ENCODE data around the gene TRABD. TPM values are rescaled to one million over a fixed set of nuclear protein-coding genes. Genes with fewer than 3 reads are reported as not detected.

TRABD gene
- total RNA-seq, 4 donors from 2014 or later = 26.6 to 51.9 (median 31.5) TPM

DNA sequence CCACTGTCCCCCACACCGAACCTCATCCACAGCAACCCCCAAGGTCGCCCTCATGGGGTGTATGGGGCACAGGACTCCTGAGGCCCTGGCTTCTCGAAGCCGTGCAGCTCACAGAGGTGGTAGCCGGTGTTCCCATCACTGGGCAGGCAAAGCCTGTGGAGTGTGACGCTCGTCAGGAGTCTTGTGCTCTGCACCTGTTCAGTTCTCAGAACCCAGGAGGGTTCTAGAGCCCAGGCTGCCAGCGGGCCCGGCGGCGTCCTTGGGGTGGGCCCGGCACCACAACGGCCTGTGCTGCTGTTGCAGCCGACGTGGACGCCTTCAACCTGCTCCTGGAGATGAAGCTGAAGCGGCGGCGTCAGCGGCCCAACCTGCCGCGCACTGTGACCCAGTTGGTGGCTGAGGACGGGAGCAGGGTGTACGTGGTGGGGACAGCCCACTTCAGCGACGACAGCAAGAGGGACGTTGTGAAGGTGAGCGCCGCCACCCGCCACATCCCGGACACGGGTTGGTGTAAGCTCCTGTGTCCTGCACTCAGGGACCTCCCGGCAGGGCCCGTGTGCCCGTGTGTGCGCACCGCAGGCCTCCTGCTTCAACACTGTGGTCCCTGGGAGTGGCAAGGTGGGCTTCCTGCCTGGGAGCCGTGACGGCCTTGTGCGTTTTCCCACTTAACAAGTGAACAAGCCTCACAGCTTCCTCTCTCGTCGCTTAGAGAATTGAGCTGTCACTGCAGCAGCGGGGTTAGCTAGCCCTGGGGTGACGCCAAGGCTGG is 8.5 kb downstream of the TRABD start:
- no peak for DNase-seq
- peaks cover 20 to 24% of the 10 kb centered on the region in 2 donors for H3K4me1 ChIP-seq
- no peak overlapping the region for H3K4me3 ChIP-seq (replicated peaks in 1 of 3)
- peaks cover 24% of the 10 kb centered on the region in 2 donors for H3K36me3 ChIP-seq
- 97 to 99% methylated on average over 7 to 27 of the region's 44 CpGs for WGBS, 2 donors
- no peak overlapping the region for H3K27ac ChIP-seq
- H3K9me3 ChIP-seq = no peaks in the 10 kb centered on the region
- intact Hi-C loops (cut with DNase I) = no loop called here
- no peaks in the 10 kb centered on the region for H3K27me3 ChIP-seq
- TF ChIP-seq, protein P1, sequence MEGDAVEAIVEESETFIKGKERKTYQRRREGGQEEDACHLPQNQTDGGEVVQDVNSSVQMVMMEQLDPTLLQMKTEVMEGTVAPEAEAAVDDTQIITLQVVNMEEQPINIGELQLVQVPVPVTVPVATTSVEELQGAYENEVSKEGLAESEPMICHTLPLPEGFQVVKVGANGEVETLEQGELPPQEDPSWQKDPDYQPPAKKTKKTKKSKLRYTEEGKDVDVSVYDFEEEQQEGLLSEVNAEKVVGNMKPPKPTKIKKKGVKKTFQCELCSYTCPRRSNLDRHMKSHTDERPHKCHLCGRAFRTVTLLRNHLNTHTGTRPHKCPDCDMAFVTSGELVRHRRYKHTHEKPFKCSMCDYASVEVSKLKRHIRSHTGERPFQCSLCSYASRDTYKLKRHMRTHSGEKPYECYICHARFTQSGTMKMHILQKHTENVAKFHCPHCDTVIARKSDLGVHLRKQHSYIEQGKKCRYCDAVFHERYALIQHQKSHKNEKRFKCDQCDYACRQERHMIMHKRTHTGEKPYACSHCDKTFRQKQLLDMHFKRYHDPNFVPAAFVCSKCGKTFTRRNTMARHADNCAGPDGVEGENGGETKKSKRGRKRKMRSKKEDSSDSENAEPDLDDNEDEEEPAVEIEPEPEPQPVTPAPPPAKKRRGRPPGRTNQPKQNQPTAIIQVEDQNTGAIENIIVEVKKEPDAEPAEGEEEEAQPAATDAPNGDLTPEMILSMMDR (IDR thresholded peaks at IDR 0.05) = no peak
- TF ChIP-seq POLR2A (IDR thresholded peaks at IDR 0.05) = no peak

DNA sequence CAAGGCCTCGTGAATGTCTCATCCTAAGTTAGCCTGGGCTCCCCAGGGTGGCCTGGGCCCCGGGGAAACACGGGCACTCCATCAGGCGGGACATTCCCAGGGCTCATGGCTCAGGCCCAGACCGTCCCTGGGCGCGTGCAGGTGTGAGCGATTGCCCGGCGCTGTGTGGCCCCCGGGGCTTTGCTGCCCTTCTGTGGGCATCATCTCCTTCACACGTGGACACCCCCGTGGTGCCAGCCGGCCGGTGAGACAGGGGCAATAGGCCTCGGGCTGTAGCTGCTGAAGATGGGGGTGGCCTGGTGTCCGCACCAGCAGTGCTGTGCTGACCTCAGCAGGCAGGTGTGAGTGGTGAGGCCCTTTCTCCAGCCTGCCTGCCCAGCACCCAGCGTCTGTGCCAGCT is 10.5 kb downstream of the TRABD start:
- Histone ChIP-seq H3K27ac (no peak overlapping the region), H3K4me1 (peaks cover 8 to 11% of the 10 kb centered on the region in 2 donors), H3K27me3 (no peaks in the 10 kb centered on the region), H3K36me3 (peaks cover 24% of the 10 kb centered on the region in 2 donors), H3K9me3 (no peaks in the 10 kb centered on the region), H3K4me3 (replicated peaks in 1 of 3) (no peak overlapping the region)
- intact Hi-C loops (cut with DNase I) = no loop called here
- DNase-seq = no peak
- TF ChIP-seq POLR2A (IDR thresholded peaks at IDR 0.05) = no peak
- TF ChIP-seq, protein P1 (IDR thresholded peaks at IDR 0.05) = no peak
- 95 to 98% methylated on average over 6 to 8 of the region's 18 CpGs for WGBS, 2 donors

DNA sequence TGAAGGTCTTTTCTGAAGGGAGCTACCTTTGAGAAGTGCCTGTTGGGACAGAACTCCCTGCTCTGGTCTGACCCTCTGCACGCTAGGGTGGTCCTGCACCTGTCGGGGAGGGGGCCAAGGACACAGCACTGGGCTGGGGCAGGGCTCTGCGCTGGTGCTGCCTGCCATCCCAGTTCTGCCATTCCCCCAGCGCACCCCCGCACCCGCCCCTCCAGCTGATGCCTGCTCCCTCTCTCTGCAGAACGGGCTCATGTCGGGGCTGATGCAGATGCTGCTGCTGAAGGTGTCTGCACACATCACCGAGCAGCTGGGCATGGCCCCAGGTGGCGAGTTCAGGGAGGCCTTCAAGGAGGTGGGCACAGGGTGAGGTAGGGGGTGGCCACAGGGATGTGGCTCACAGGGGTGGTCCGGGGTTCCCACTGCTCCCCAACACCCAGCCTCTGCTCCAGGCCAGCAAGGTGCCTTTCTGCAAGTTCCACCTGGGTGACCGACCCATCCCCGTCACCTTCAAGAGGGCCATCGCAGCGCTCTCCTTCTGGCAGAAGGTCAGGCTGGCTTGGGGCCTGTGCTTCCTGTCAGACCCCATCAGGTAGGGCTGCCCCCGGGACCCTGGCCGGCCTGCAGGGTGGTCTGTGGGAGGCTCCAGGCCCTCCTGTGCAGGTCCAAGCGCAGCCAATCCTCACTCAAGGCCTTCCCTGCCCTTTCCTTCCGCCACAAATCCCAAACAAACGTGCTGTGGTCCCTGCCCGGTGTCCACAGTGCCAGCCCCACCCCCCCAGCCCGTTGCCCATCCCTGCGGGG is 11.5 kb downstream of the TRABD start:
- no peak overlapping the region for H3K27ac ChIP-seq
- H3K9me3 ChIP-seq = no peaks in the 10 kb centered on the region
- peaks cover 13 to 14% of the 10 kb centered on the region in 2 donors for H3K4me1 ChIP-seq
- H3K36me3 ChIP-seq = peaks cover 24% of the 10 kb centered on the region in 2 donors
- TF ChIP-seq, protein P1 (IDR thresholded peaks at IDR 0.05) = no peak
- TF ChIP-seq POLR2A (IDR thresholded peaks at IDR 0.05) = no peak
- H3K27me3 ChIP-seq = no peaks in the 10 kb centered on the region
- H3K4me3 ChIP-seq (replicated peaks in 1 of 3) = no peak overlapping the region
- intact Hi-C loops (cut with DNase I) = no loop called here
- no peak for DNase-seq
- WGBS, 2 donors = 89 to 93% methylated on average over 9 to 22 of the region's 23 CpGs

DNA sequence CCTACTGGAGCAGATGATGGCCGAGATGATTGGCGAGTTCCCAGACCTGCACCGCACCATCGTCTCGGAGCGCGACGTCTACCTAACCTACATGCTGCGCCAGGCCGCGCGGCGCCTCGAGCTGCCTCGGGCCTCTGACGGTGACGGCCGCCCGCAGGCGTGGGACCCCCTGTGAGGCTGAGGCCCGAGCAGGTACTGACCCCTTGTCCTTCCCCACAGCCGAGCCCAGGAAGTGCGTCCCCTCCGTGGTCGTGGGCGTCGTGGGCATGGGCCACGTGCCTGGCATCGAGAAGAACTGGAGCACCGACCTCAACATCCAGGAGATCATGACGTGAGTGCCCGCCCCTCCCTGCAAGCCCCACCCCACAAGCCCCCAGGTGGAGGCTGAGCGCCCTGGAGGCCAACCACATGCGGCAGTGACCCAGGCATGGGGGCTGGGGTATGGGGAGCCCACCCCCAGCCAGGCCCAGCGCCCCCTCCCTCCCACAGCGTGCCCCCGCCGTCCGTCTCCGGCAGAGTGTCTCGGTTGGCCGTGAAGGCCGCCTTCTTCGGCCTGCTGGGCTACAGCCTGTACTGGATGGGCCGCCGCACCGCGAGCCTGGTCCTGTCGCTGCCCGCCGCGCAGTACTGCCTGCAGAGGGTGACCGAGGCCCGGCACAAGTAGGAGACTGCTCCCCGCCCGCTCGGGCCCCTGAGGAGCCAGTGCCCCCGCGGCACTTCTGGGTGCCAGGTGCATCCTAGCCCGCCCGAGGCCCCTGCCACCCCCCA is 12.3 kb downstream of the TRABD start:
- WGBS, 2 donors = 94 to 98% methylated on average over 31 to 53 of the region's 61 CpGs
- DNase-seq = no peak
- Histone ChIP-seq H3K27me3 (no peaks in the 10 kb centered on the region), H3K27ac (no peak overlapping the region), H3K9me3 (no peaks in the 10 kb centered on the region), H3K36me3 (peaks cover 24 to 27% of the 10 kb centered on the region in 2 donors), H3K4me1 (peaks cover 18 to 19% of the 10 kb centered on the region in 2 donors), H3K4me3 (replicated peaks in 1 of 3) (no peak overlapping the region)
- no peak for TF ChIP-seq POLR2A (IDR thresholded peaks at IDR 0.05)
- TF ChIP-seq, protein P1 (IDR thresholded peaks at IDR 0.05) = no peak
- intact Hi-C loops (cut with DNase I) = no loop called here

All from thyroid gland (tissue), 4 donors.